HG03064 (cell line): ENCODE data around the gene RSPH3.
A peak's percentile ranks its signal among the peaks of the same experiment; 100 is the strongest.
"Not testable (repeated sequence)": the region's sequence is repeated elsewhere in the genome, so short reads cannot be mapped to it uniquely, and the experiment has no call there.

Source experiments
- ATAC-seq: cut with Tn5 transposase; IDR thresholded peaks from one replicate; pipeline ENCODE4 v1.9.1; 2021; ENCODE audit warnings: low read depth; ENCODE audit not compliant: unreplicated experiment

Gene RSPH3

GRCh38 chr6:159025224-159025623 lies 25.2 kb upstream of the RSPH3 start:
- not testable (repeated sequence) for ATAC-seq

- ATAC-seq, result no peak
These were observed 23.9 kb upstream of the RSPH3 start for GRCh38 chr6:159023893-159024292.

- ATAC-seq, result no peak
These were observed 20.0 kb upstream of the RSPH3 start for GRCh38 chr6:159020011-159020410.

- ATAC-seq, result no peak
These were observed 18.0 kb upstream of the RSPH3 start for GRCh38 chr6:159017757-159018559.

- no peak for ATAC-seq
These were observed 14.4 kb upstream of the RSPH3 start for GRCh38 chr6:159014406-159014805.

- ATAC-seq, result no peak
These were observed 13.2 kb upstream of the RSPH3 start for GRCh38 chr6:159013229-159013628.

GRCh38 chr6:159012201-159012600 lies 12.2 kb upstream of the RSPH3 start:
- no peak for ATAC-seq

- not testable (repeated sequence) for ATAC-seq
These were observed 10.1 kb upstream of the RSPH3 start for GRCh38 chr6:159010037-159010612.

GRCh38 chr6:159008656-159009288 lies 8.8 kb upstream of the RSPH3 start:
- ATAC-seq, result no peak

- no peak for ATAC-seq
These were observed 7.5 kb upstream of the RSPH3 start for GRCh38 chr6:159007510-159007909.

GRCh38 chr6:159005436-159005835 lies 5.4 kb upstream of the RSPH3 start:
- no peak for ATAC-seq

GRCh38 chr6:159004592-159004991 lies 4.6 kb upstream of the RSPH3 start:
- no peak for ATAC-seq

GRCh38 chr6:159002432-159003155 lies 2.6 kb upstream of the RSPH3 start:
- ATAC-seq, result no peak

GRCh38 chr6:158999154-158999665 lies 792 bp downstream of the RSPH3 start:
- peak; percentile 20 for ATAC-seq

GRCh38 chr6:158996856-158997255 lies 3.1 kb downstream of the RSPH3 start:
- ATAC-seq, result no peak

- no peak for ATAC-seq
These were observed 6.4 kb downstream of the RSPH3 start for GRCh38 chr6:158993639-158994038.

- no peak for ATAC-seq
These were observed 8.8 kb downstream of the RSPH3 start for GRCh38 chr6:158991017-158991723.

GRCh38 chr6:158989711-158990110 lies 10.3 kb downstream of the RSPH3 start:
- ATAC-seq, result not testable (repeated sequence)

- no peak for ATAC-seq
These were observed 11.5 kb downstream of the RSPH3 start for GRCh38 chr6:158988477-158988876.

- ATAC-seq, result no peak
These were observed 12.3 kb downstream of the RSPH3 start for GRCh38 chr6:158987657-158988056.
